ENCODE results near the gene DOCK3.
"Not testable (repeated sequence)": the region's sequence is repeated elsewhere in the genome, so short reads cannot be mapped to it uniquely, and the experiment has no call there.

Gene DOCK3

DNA sequence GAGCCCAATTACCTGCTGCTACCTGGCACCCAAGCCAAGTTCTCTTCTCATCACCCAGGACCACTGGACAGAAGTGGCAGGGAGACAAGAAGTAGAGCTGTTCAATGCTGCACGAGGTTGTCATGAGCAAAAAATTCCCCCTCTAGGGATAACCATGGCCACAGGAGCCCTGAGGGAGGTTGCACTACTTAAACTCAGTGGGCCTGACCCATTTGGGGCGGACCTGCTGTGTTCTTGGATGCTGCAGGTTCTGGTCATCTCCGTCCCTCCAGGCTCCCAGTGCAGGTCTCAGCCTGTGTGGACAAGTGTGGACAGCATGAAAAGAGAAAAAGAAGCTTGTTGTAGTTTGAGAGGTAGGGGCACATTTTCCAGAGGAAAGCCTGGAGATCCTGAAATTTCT lies 684.3 kb downstream of the DOCK3 start:
- DNase-seq (ENCODE audit: low read depth, low spot score): no peak

DNA sequence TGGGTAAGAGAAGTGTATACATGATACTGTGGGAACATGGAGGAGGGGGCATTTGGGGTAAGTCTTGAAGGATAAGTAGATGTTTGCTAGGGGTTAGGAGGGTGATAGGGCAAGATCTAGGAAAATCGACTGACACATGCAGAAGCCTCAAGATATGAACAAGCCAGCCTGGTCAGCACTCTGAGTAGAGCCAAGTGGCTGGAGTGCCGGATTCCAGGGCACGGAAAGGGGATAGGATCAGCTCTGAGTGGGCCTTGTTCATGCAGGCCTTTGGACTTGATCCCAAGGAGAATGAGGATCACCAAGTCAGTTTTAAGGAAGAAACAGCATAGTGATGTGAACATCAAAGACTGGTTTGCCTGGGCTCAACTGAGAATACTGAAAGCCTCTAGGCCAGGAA lies 686.1 kb downstream of the DOCK3 start:
- DNase-seq (ENCODE audit: low read depth, low spot score): no peak

DNA sequence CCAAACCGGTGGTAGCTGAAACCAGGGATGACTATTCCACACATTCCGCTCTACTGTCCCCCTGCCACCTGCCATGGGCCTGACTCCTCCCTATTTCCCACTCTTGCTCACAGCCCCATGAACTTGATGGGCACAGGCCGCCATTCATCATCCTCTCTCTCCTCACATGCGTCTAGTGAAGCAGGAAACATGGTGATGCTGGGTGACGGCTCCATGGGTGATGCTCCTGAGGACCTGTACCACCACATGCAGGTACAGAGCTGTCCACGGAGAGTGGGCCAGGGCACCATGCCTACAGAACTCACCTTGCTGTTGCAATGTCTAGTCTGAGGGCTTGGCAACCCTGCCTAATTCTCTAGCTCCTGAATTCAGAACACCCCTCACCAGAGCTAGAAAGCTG lies 687.0 kb downstream of the DOCK3 start:
- no peak for DNase-seq (ENCODE audit: low read depth, low spot score)

DNA sequence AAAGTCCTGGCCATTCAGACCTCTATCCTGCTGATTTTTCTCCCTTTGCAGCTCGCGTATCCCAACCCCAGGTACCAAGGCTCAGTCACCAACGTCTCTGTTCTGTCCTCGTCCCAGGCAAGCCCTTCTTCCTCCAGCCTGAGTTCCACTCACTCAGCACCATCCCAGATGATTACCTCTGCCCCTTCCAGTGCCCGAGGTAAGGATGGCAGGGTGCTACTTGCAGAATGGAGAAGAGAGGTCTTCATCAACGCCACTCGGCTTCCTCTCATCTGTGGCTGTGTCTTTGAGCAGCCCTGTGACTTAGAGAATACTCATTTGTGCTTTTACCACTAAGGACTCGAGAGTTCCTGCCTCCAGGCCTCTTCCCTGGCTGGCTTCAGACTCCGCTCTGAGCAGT lies 687.7 kb downstream of the DOCK3 start:
- no peak for DNase-seq (ENCODE audit: low read depth, low spot score)

DNA sequence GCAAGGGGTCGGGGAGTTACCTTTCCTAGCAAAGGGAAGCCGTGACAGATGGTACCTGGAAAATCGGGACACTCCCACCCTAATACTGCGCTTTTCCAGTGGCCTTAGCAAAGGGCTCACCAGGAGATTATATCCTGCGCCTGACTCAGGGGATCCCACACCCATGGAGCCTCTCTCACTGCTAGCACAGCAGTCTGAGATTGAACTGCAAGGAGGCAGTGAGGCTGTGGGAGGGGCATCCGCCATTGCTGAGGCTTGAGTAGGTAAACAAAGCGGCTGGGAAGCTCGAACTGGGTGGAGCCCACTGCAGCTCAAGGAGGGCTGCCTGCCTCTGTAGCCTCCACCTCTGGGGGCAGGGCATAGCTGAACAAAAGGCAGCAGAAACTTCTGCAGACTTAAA lies 693.5 kb downstream of the DOCK3 start:
- not testable (repeated sequence) for DNase-seq (ENCODE audit: low read depth, low spot score)

DNA sequence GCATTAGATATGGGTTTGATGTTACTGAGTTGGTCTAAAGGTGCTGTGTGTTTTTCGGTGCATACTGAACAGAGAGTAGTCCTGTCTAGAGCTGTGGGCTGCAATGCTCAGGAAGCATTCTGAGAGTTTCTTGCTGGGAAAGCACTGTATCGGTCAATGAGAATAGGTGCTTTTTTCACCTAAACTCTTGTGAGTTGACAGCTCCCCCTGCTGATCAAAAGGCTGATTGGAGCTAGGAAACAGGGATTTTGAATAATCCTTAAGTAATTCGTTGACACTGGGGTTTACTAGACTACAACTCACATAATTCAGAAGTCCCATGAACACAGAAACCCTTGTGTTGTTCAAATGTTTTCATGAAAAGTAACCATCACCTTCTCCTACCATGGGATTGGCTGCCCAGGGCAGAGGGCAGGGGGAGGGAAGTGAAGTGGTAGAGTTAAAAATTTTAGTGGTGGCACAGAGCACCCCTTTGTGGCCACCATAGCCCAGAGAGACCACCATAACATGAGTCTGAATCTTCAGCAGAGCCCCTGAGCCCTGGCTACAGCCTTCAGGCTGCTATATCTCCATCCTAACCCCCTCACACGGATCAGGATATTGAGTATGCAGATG lies 697.3 kb downstream of the DOCK3 start:
- no peak for DNase-seq (ENCODE audit: low read depth, low spot score)

DNA sequence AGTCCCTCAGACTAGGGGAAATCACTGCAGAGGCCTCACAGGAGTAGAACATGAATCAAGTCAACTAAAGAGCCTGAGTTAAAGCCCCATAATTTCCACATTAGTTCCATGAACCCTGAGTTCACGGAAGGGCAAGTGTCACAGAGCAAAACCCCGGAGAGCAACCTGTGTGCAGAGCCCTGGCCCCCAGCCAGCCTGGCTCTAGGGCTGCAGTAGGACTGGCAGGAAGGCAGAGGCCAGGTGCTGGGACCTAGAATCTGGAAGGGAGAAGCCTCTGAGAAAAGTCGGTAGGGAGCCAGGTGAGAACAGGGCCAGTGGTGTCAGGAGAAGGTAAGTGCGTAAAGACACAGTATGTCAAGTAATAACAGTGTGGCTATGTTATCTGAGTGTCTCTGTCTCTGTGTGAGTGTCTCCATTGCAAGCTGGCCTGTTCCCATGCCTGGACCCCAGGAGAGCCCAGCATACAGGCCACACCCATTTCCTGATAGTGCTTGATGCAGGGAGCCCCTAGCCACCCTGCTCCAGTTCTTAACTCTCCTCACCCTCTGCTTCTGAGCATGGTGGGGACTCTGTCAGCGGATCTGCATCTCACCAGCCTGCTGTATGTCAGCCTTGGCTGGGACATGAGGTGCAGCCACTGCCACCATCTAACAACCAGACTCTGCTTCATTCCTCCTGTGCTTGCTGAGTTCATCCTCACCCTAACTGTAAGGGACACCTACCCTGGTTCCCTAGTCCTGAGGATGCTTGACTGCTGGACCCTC lies 699.1 kb downstream of the DOCK3 start:
- DNase-seq (ENCODE audit: low read depth, low spot score): no peak

DNA sequence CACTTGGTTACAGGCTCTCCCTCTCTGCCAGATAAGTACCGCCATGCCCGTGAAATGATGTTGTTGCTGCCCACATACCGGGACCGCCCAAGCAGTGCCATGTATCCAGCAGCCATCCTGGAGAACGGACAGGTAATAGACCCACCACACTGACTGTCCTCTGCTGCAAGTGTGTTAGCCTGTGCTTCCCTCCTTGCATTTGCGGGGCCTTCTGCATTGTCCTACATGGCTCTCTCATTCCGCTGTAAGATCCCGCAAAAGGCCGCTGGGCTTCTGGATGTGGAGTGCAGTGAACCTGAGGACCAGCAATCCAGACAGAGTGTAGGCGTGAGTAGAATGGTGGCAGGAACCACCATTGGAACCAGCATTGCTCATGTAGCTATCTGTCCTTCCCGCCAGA lies 699.7 kb downstream of the DOCK3 start:
- DNase-seq (ENCODE audit: low read depth, low spot score): no peak

DNA sequence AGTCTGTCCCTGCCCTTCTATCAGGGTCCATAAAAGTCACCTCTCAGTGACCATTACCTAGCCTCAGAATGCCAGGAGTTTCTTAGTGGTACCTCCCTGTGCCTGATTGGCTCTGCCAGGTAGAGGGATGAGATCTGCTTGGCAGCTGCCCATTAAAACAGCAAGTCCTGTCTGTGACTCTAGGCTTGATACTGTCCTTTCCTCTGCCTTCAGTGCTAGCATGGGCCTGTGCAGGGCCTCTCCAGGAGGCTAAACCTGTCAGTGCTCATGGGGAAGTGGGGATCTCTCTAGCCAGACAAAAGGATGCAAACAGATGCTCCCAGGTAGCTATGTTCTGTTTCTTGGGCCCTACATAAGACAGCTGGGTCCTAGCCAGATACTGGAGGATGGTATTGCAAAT lies 700.4 kb downstream of the DOCK3 start:
- DNase-seq (ENCODE audit: low read depth, low spot score): no peak

DNA sequence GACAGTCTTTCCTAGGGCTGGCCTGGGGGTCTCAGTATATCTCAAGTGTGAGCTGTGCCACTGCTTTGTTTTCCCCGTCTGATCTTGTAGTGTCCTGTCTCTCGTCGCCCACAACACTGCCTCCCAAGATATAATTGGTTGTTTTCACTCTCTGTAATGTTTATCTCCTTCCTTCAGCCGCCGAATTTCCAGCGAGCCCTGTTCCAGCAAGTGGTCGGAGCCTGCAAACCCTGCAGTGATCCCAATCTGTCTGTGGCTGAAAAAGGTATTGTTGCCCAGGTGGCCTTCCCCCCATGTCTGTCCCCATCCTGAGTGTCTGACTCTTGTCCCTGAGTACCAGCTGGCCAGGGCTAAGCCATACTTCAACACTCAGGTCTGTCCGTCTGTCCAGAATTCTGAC lies 700.8 kb downstream of the DOCK3 start:
- DNase-seq (ENCODE audit: low read depth, low spot score): no peak

DNA sequence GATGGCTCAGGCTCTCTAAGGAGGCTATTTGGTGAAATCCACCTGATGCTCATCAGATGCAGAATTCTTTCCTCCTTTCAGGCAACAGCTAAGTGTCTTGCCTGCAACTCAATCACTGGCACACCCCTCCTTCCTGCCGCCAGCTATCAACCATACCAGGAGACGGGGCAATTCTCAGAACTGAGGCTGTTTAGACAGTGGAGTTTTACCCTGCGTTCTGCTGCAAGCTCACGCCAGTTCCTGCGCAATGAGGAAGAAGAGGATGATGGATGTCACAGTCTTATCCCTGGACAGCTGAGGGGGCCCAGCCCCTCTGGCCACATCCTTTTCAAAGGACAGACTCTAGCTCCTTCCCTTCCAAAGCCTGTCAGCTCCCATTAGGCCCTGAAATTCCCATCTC lies 703.3 kb downstream of the DOCK3 start:
- DNase-seq (ENCODE audit: low read depth, low spot score): no peak

DNA sequence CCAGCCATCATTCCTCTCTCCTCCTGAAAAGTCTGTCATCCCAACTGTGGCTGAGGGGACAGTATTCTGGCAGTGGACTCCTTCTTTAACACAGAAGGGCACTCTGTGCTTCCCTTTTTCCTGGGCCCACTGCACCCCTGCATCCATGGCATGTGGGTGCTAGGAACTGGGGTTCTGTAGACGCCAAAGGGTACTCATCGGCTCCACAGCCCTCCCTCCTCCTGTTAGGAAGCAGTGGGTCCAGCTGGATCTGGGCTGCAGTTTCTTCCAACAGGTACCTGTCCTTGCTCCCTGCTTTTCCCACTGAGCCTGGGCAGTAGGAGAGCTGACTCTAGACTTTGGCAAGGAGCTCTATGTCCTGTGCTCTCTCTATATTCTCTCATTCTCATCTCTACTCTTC lies 704.0 kb downstream of the DOCK3 start:
- no peak for DNase-seq (ENCODE audit: low read depth, low spot score)

DNA sequence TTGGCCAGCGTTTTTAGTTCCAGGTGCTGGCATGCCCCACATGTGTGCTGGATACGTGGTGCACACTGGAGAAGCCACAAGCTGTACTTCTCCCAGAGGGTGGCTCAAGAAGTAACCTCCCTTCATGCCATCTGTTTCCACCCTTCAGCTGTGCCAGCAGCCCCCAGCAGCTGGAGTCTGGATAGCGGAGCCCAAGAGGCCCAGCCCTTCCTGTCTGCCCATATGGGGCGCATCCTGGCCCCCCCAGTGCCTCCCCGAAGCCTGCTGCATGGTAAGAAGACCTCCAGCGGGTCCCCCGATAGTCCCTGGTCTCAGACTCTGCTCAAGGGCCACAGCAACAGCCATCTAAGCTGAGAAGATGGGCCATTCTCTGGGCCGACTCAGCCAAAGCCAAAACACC lies 704.6 kb downstream of the DOCK3 start:
- no peak for DNase-seq (ENCODE audit: low read depth, low spot score)

DNA sequence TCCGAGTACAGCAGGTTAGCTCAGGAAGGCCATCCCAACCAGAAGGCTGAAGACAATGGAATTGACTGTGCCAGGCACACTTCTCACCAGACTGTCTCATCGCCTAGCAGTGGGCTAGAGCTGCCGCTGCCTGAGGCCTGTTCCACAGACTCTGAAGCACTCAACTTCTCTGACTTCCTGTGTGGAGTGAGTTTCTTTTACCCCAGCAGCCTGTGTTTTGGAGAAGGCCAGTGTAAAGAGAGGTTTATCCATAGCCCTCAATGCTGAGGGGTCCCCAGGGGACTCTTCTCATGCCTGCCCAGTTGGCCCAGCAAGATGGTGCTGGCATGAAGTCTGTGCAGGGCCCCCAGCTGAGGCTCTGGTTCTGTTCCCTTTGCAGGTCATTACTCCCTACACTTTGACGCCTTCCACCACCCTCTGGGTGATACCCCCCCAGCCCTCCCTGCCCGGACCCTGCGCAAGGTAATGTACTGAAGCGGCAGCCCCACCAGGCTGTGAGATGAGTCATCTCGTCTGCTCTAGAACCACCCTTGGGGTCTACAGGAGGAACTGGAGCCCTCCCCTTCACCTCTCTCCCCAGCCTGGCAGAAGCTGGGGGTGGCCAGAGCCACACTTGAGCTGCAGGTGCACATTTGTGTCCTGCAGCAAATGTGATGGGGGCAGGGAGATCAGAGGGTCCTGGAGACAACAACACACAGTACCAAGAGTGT lies 705.2 kb downstream of the DOCK3 start:
- DNase-seq (ENCODE audit: low read depth, low spot score): no peak

DNA sequence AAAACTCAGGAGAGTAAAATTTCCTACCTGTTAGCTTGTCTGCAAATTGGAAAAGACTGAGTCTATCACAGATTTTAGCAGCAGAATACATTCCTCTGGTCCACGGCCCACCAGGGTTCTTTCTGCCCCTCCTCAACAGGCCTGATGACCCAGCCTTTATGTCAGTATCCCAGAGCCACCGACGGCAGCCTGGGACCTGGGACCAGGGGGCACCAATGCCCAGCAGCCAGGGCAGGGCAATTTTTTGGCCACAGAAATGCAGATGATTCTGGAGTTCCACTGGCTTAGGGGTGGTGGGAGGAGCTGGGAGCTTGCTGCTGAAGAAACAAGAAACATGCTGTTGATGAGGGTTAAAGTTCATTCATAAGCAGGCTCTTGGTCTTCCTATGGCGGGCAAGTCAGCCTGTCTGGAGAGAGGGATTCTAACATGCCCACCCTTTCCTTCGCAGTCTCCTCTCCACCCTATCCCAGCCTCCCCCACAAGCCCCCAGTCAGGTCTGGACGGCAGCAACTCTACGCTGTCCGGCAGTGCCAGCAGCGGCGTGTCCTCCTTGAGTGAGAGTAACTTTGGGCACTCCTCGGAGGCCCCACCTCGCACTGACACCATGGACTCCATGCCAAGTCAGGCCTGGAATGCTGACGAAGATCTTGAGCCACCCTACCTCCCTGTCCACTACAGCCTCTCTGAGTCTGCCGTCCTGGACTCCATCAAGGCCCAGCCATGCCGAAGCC lies 706.0 kb downstream of the DOCK3 start:
- DNase-seq (ENCODE audit: low read depth, low spot score): no peak

DNA sequence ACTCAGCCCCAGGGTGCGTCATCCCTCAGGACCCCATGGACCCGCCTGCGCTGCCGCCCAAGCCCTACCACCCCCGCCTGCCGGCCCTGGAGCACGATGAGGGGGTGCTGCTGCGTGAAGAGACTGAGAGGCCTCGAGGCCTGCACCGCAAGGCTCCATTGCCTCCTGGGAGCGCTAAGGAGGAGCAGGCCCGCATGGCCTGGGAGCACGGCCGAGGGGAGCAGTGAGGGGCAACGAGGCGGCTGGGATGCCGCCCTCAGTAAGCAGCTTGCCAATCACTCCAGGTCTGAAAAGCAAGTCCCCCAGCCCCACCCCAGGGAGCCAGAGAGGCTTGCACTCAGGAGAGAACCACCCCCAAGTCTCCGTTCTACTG lies 706.6 kb downstream of the DOCK3 start:
- no peak for DNase-seq (ENCODE audit: low read depth, low spot score)

DNA sequence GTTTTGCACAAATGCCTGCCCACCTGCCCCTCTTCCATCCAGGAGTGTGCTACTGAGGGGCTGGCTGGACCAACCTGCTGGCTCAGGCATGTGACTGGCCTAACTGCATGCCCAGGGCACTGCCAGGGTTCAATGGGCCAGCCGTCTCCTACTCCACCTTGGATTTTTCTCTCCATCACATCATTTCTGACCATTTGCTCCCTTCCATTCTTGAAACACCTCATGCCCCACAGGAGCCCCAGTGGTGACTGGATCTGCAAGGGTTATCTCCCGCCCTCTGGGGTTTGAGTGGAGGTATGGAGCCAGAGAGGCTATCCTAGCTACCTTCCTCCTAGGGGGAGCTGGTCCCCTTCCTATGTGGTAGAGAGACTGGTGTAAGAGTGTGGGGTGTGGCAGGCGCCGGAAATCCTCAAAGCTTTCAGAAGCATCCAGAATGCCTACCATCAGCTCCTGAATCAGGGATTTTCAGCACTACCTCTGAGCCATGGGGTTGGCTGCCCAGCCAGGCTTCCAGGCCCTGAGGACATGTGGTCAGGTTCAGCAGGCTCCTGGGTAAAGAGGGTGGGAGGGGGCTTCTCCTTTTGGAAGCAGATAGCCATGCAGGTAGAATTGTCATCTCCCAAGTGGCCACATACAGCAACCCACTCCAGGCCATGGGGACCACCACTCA lies 707.5 kb downstream of the DOCK3 start:
- no peak for DNase-seq (ENCODE audit: low read depth, low spot score)

DNA sequence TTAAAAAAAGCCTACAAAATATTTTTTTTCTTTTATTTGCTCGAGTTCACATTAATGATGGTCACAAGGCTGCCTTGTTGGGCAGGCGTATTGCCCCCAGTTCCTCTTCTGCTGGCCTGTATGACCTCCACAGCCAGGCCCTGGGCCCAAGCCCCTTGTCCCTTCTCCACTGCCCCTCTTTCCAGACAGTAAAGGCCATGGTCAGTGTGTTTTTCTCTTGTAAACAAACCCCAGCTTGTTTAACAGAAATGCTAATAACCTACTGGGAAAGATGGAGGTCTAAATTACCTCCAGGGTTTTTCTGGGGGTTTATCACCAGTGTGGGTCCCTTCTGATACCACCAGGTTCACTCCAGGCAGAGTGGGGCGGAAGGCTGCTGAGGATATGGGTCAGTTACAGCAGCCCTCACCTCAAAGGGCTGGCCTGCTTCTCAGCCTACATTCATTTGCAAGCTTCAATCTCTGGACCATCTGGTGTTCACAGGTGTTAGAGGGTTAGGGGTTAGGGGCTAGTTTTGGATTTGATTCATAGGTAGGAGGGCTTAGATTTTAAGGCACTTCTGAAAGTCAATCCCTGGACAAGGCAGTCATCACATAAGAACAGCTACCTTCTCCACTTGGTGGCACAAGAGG lies 708.3 kb downstream of the DOCK3 start:
- no peak for DNase-seq (ENCODE audit: low read depth, low spot score)

DNA sequence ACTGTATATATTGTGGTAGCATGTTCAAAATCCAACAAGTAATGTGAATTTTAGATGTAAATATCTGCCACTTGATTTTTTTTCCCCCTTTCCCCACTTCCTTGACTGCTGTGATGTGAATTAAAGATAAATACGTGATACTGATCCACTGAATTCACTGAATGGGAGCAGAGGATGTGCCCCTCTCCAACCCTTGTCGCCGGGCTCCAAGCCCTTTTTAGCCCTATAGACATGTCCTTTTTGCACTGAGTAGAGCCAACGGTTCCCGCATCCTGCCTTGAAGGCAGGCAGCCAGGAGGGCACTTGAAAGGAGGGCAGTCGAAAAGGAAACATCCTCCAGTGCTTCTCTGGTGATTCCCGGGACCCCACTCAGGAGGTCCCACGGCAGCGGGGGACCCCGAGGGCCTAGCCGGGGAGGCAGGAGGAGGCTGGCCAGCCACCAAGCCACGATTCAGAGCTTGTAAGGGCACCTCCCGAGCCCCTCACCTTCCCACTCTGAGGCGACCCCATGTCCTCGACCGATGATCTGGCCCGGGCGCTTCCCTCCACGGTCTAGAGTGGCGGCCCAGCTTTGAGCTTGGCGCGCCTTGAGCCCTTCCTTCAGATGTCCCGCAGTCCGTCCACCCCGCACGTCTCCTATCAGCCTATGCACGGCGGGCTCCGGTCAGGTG lies 709.5 kb downstream of the DOCK3 start:
- DNase-seq (ENCODE audit: low read depth, low spot score): no peak

DNA sequence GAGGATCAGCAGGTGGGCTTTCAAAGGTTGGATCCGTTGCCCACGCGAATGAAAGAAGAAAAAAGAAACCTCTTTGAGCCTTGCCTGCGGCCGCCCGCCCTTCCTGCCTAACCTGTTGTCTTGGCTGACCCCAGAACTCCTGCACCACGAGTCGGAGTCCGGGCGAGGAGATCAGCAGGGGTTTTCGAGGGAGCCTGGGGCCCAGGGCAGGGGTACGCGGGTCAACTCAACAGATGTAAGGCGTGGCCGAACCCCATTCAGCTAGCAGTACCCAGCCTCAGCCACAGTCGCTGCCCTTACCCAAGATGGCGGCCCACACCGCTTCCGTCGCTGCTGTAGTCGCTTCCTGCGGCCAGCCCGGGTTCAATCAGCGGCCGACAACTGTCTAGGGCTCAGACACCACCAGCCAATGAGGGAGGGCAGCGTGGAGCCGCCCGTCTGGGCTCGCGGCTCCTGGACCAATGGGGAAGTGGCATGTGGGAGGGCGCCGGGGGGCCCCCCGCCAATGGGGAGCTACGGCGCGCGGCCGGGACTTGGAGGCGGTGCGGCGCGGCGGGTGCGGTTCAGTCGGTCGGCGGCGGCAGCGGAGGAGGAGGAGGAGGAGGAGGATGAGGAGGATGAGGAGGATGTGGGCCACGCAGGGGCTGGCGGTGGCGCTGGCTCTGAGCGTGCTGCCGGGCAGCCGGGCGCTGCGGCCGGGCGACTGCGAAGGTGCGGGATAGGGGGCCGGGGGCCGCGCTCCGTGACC lies 710.2 kb downstream of the DOCK3 start, which contains the start of gene MANF:
Gene MANF, plus strand, starts transcription at position 566 of the 748 bp plus-strand sequence. Its CDS starts 52 bp downstream, at position 618.
- DNase-seq (ENCODE audit: low read depth, low spot score): peak; percentile 97
